GM23338 (cell line): ENCODE results near the gene ARL8B. TPM values are rescaled to one million over a fixed set of nuclear protein-coding genes. Genes with fewer than 3 reads are reported as not detected.

Source experiments
- ATAC-seq: fragments of 200-7000 bp; cut with Tn5 transposase; 3 replicates; pipeline ENCODE4 v1.9.1; 2020
- DNase-seq: peaks from one replicate; pipeline ENCODE4 v3.0.0-alpha.2; 2015; ENCODE audit warnings: low spot score
- H2AFZ ChIP-seq: fragments of 200-600 bp; sonication (generic); 2 replicates; pipeline ENCODE4 v1.8.0; 2016; ENCODE audit warnings: antibody characterized with exemption, mild to moderate bottlenecking, moderate library complexity
- H3F3A ChIP-seq: fragments of 200-600 bp; sonication (generic); replicated peaks from 2 replicates; pipeline ENCODE4 v1.8.0; 2017; ENCODE audit warnings: antibody characterized with exemption, mixed run types, low read depth
- H3K27ac ChIP-seq: fragments of 200-600 bp; sonication (generic); 2 replicates; pipeline ENCODE4 v1.6.1; 2016; ENCODE audit warnings: low read depth
- H3K27me3 ChIP-seq: fragments of 200-600 bp; sonication (generic); 2 replicates; pipeline ENCODE4 v1.8.0; 2016; ENCODE audit warnings: mild to moderate bottlenecking, mixed run types, moderate library complexity; ENCODE audit not compliant: insufficient read depth
- H3K36me3 ChIP-seq: fragments of 200-600 bp; sonication (generic); 2 replicates; pipeline ENCODE4 v1.8.0; 2016; ENCODE audit warnings: mild to moderate bottlenecking; ENCODE audit not compliant: insufficient read depth
- H3K4me1 ChIP-seq: fragments of 200-600 bp; sonication (generic); 2 replicates; pipeline ENCODE4 v1.8.0; 2016; ENCODE audit warnings: mild to moderate bottlenecking, moderate library complexity; ENCODE audit not compliant: insufficient read depth
- H3K4me2 ChIP-seq: fragments of 200-600 bp; sonication (generic); 2 replicates; pipeline ENCODE4 v1.7.1; 2017; ENCODE audit warnings: mixed run types
- H3K4me3 ChIP-seq: fragments of 200-600 bp; sonication (generic); 2 replicates; pipeline ENCODE4 v1.6.1; 2016; ENCODE audit warnings: mixed run types
- H3K79me2 ChIP-seq: fragments of 200-600 bp; sonication (generic); replicated peaks from 2 replicates; pipeline ENCODE4 v1.8.0; 2017; ENCODE audit warnings: mild to moderate bottlenecking; ENCODE audit not compliant: insufficient read depth
- H3K9me2 ChIP-seq: fragments of 200-600 bp; sonication (generic); 2 replicates; pipeline ENCODE4 v1.8.0; 2017; ENCODE audit not compliant: insufficient read depth
- H4K20me1 ChIP-seq: fragments of 200-600 bp; sonication (generic); replicated peaks from 2 replicates; pipeline ENCODE4 v1.8.0; 2017; ENCODE audit warnings: mild to moderate bottlenecking; ENCODE audit not compliant: insufficient read depth
- H3K27ac Mint-ChIP-seq: 2 replicates; pipeline ENCODE4 v1.8.0; 2020; ENCODE audit warnings: inconsistent platforms, mild to moderate bottlenecking, moderate library complexity, mixed read lengths
- H3K27me3 Mint-ChIP-seq: 3 replicates; pipeline ENCODE4 v1.8.0; 2022; ENCODE audit warnings: low read depth, mild to moderate bottlenecking, moderate library complexity, mixed read lengths, inconsistent platforms; ENCODE audit not compliant: insufficient read depth, poor library complexity
- H3K36me3 Mint-ChIP-seq: 3 replicates; pipeline ENCODE4 v1.8.0; 2021; ENCODE audit warnings: low read depth, mild to moderate bottlenecking, inconsistent platforms, moderate library complexity, mixed read lengths
- H3K4me1 Mint-ChIP-seq: 3 replicates; pipeline ENCODE4 v1.8.0; 2020; ENCODE audit warnings: mild to moderate bottlenecking, inconsistent platforms, mixed read lengths
- H3K4me3 Mint-ChIP-seq: 3 replicates; pipeline ENCODE4 v1.8.0; 2021; ENCODE audit warnings: moderate library complexity, mild to moderate bottlenecking, inconsistent platforms, mixed read lengths
- H3K9me3 Mint-ChIP-seq: 3 replicates; pipeline ENCODE4 v1.8.0; 2020; ENCODE audit warnings: moderate library complexity, mild to moderate bottlenecking, inconsistent platforms, mixed read lengths
- CREB1 ChIP-seq: fragments of 250-450 bp; sonication (Bioruptor Pico); IDR thresholded peaks from 2 replicates; pipeline ENCODE4 v1.5.0; 2020; ENCODE audit warnings: low read depth, mild to moderate bottlenecking, moderate library complexity
- ETS1 ChIP-seq: IDR thresholded peaks from 2 replicates; pipeline ENCODE4 v1.6.1; 2016; ENCODE audit warnings: antibody characterized with exemption
- EZH2phosphoT487 ChIP-seq: fragments of 200-600 bp; sonication (generic); IDR thresholded peaks from one replicate; pipeline ENCODE4 v1.8.1; 2018; ENCODE audit warnings: antibody characterized with exemption; ENCODE audit not compliant: unreplicated experiment
- JUNB ChIP-seq: IDR thresholded peaks from one replicate; pipeline ENCODE4 v1.6.1; 2016; ENCODE audit warnings: antibody characterized with exemption; ENCODE audit not compliant: unreplicated experiment
- NANOG ChIP-seq: IDR thresholded peaks from 2 replicates; pipeline ENCODE4 v1.6.1; 2016; ENCODE audit warnings: antibody characterized with exemption, borderline replicate concordance
- POLR2AphosphoS5 ChIP-seq: IDR thresholded peaks from 2 replicates; pipeline ENCODE4 v1.6.1; 2016; ENCODE audit warnings: antibody characterized with exemption, low read depth
- REST ChIP-seq: IDR thresholded peaks from one replicate; pipeline ENCODE4 v1.6.1; 2018; ENCODE audit warnings: antibody characterized with exemption; ENCODE audit not compliant: unreplicated experiment
- STAT1 ChIP-seq: IDR thresholded peaks from one replicate; pipeline ENCODE4 v1.6.1; 2016; ENCODE audit warnings: antibody characterized with exemption; ENCODE audit not compliant: unreplicated experiment
- ZNF114 ChIP-seq: fragments of 250-450 bp; sonication (Bioruptor Pico); IDR thresholded peaks from 2 replicates; pipeline ENCODE4 v1.5.0; 2020; ENCODE audit warnings: mild to moderate bottlenecking, moderate library complexity
- ZNF462 ChIP-seq: fragments of 250-450 bp; sonication (Bioruptor Pico); IDR thresholded peaks from 2 replicates; pipeline ENCODE4 v1.5.0; 2020; ENCODE audit warnings: mild to moderate bottlenecking, moderate library complexity
- polyA plus RNA-seq: library from polyadenylated mRNA; unstranded; fragments of >200 nt; fragmentation: Nextera tagmentation; extraction: Ambion mirVana; gene quantifications from 2 replicates; pipeline ENCODE4 v1.2.1, GENCODE V29; 2016
- total RNA-seq: library from RNA; depleted of rRNA; stranded (reverse); fragments of >200 nt; shearing (Covaris generic); gene quantifications from 2 replicates; pipeline ENCODE4 v1.2.3, GENCODE V29; 2014

Gene ARL8B
- total and polyA plus RNA-seq, 2 experiments from 2014 or later = 25.5 to 40.8 TPM

GRCh38 chr3:5103743-5104142, 18.3 kb upstream of the ARL8B start:
- TF ChIP-seq EZH2phosphoT487 = no peak
- TF ChIP-seq ETS1 = no peak
- no peaks in the 10 kb centered on the region for H3K27me3 ChIP-seq
- no peak for DNase-seq
- Mint-ChIP-seq H3K4me3 (no peak overlapping the region), H3K27me3 (no peaks in the 10 kb centered on the region), H3K36me3 (no peaks in the 10 kb centered on the region), H3K4me1 (peaks cover 2% of the 10 kb centered on the region; the same call in 1 of the 3 replicates), H3K9me3 (no peaks in the 10 kb centered on the region), H3K27ac (no peak overlapping the region)
- no peak overlapping the region for H3K4me3 ChIP-seq
- H3F3A ChIP-seq = no peaks in the 10 kb centered on the region
- H3K9me2 ChIP-seq = no peaks in the 10 kb centered on the region
- H4K20me1 ChIP-seq = no peaks in the 10 kb centered on the region
- ATAC-seq = no peak
- no peak overlapping the region for H3K27ac ChIP-seq
- H3K36me3 ChIP-seq = no peaks in the 10 kb centered on the region
- H3K4me1 ChIP-seq = no peaks in the 10 kb centered on the region
- no peaks in the 10 kb centered on the region for H3K79me2 ChIP-seq
- no peak overlapping the region for H2AFZ ChIP-seq
- no peak overlapping the region for H3K4me2 ChIP-seq

GRCh38 chr3:5105050-5105449, 17.0 kb upstream of the ARL8B start:
- Mint-ChIP-seq H3K4me3 (no peak overlapping the region), H3K36me3 (no peaks in the 10 kb centered on the region), H3K4me1 (peaks cover 2% of the 10 kb centered on the region; the same call in 1 of the 3 replicates), H3K27me3 (no peaks in the 10 kb centered on the region), H3K27ac (no peak overlapping the region), H3K9me3 (no peaks in the 10 kb centered on the region)
- H3K9me2 ChIP-seq = no peaks in the 10 kb centered on the region
- H3K27ac ChIP-seq = no peak overlapping the region
- H3F3A ChIP-seq = no peaks in the 10 kb centered on the region
- no peaks in the 10 kb centered on the region for H4K20me1 ChIP-seq
- no peak overlapping the region for H2AFZ ChIP-seq
- no peaks in the 10 kb centered on the region for H3K27me3 ChIP-seq
- no peak for ATAC-seq
- DNase-seq = no peak
- no peaks in the 10 kb centered on the region for H3K4me1 ChIP-seq
- no peaks in the 10 kb centered on the region for H3K36me3 ChIP-seq
- H3K4me3 ChIP-seq = no peak overlapping the region
- no peak overlapping the region for H3K4me2 ChIP-seq
- H3K79me2 ChIP-seq = no peaks in the 10 kb centered on the region
- TF ChIP-seq EZH2phosphoT487 = no peak
- TF ChIP-seq REST = no peak
- TF ChIP-seq CREB1 (CRISPR knock-in tag) = no peak
- no peak for TF ChIP-seq JUNB
- TF ChIP-seq POLR2AphosphoS5 = no peak
- no peak for TF ChIP-seq STAT1
- no peak for TF ChIP-seq ZNF114 (CRISPR knock-in tag)
- TF ChIP-seq ZNF462 = no peak
- TF ChIP-seq NANOG = no peak
